ENCODE data around the gene ETDA. TPM values are rescaled to one million over a fixed set of nuclear protein-coding genes. Genes with fewer than 3 reads are reported as not detected.
A peak's percentile ranks its signal among the peaks of the same experiment; 100 is the strongest.

ETDA gene
- total RNA-seq, 1 donor from 2014 or later: not detected

- H3K36me3 ChIP-seq (ENCODE audit: control insufficient read depth, insufficient read depth, low read length): no peaks in the 10 kb centered on the region
- peak; percentile 85 for DNase-seq (ENCODE audit: low read depth)
- H3K27me3 ChIP-seq (ENCODE audit: control insufficient read depth, insufficient read depth, low read length): no peaks in the 10 kb centered on the region
- H3K4me3 ChIP-seq (ENCODE audit: low read depth, low read length): no peak overlapping the region
- no peak for FAIRE-seq
- TF ChIP-seq CTCF (IDR thresholded peaks at IDR 0.05; ENCODE audit: insufficient read depth, low read length, severe bottlenecking): no peak
Measured at GRCh38 chrX:135264206-135264605, 12.3 kb downstream of the ETDA start.

GRCh38 chrX:135273162-135273561 lies 21.3 kb downstream of the ETDA start:
- no peak for TF ChIP-seq CTCF (IDR thresholded peaks at IDR 0.05; ENCODE audit: insufficient read depth, low read length, severe bottlenecking)
- no peaks in the 10 kb centered on the region for H3K36me3 ChIP-seq (ENCODE audit: control insufficient read depth, insufficient read depth, low read length)
- no peak overlapping the region for H3K4me3 ChIP-seq (ENCODE audit: low read depth, low read length)
- FAIRE-seq: no peak
- no peaks in the 10 kb centered on the region for H3K27me3 ChIP-seq (ENCODE audit: control insufficient read depth, insufficient read depth, low read length)
- DNase-seq (ENCODE audit: low read depth): no peak

GRCh38 chrX:135275973-135276372 lies 24.1 kb downstream of the ETDA start:
- Histone ChIP-seq H3K36me3 (ENCODE audit: control insufficient read depth, insufficient read depth, low read length) (no peaks in the 10 kb centered on the region), H3K4me3 (ENCODE audit: low read depth, low read length) (no peak overlapping the region), H3K27me3 (ENCODE audit: control insufficient read depth, insufficient read depth, low read length) (no peaks in the 10 kb centered on the region)
- no peak for DNase-seq (ENCODE audit: low read depth)
- FAIRE-seq: no peak
- no peak for TF ChIP-seq CTCF (IDR thresholded peaks at IDR 0.05; ENCODE audit: insufficient read depth, low read length, severe bottlenecking)

GRCh38 chrX:135287266-135287823 lies 35.5 kb downstream of the ETDA start:
- FAIRE-seq (no peak), DNase-seq (ENCODE audit: low read depth) (no peak)
- TF ChIP-seq CTCF (IDR thresholded peaks at IDR 0.05; ENCODE audit: insufficient read depth, low read length, severe bottlenecking): no peak
- Histone ChIP-seq H3K4me3 (ENCODE audit: low read depth, low read length) (no peak overlapping the region), H3K27me3 (ENCODE audit: control insufficient read depth, insufficient read depth, low read length) (no peaks in the 10 kb centered on the region), H3K36me3 (ENCODE audit: control insufficient read depth, insufficient read depth, low read length) (no peaks in the 10 kb centered on the region)

- H3K4me3 ChIP-seq (ENCODE audit: low read depth, low read length): peak overlapping the region; percentile 19
- peak; percentile 40 for DNase-seq (ENCODE audit: low read depth)
- H3K36me3 ChIP-seq (ENCODE audit: control insufficient read depth, insufficient read depth, low read length): no peaks in the 10 kb centered on the region
- H3K27me3 ChIP-seq (ENCODE audit: control insufficient read depth, insufficient read depth, low read length): no peaks in the 10 kb centered on the region
- peak; percentile 43 for TF ChIP-seq CTCF (IDR thresholded peaks at IDR 0.05; ENCODE audit: insufficient read depth, low read length, severe bottlenecking)
- FAIRE-seq: no peak
Measured at GRCh38 chrX:135295238-135295943, 43.5 kb downstream of the ETDA start.

- FAIRE-seq: no peak
- no peaks in the 10 kb centered on the region for H3K27me3 ChIP-seq (ENCODE audit: control insufficient read depth, insufficient read depth, low read length)
- peak overlapping the region; percentile 19 for H3K4me3 ChIP-seq (ENCODE audit: low read depth, low read length)
- H3K36me3 ChIP-seq (ENCODE audit: control insufficient read depth, insufficient read depth, low read length): no peaks in the 10 kb centered on the region
- TF ChIP-seq CTCF (IDR thresholded peaks at IDR 0.05; ENCODE audit: insufficient read depth, low read length, severe bottlenecking): no peak
- DNase-seq (ENCODE audit: low read depth): no peak
Measured at GRCh38 chrX:135295944-135296305, 44.1 kb downstream of the ETDA start.

Data from bronchial epithelial cell (primary cell).